Activated CD4-positive, alpha-beta T cell treated with anti-CD3 and anti-CD28 coated beads for 48 hours (primary cell): ENCODE results near the gene SHB.

Experiments
- DNase-seq: peaks from one replicate; pipeline ENCODE4 v3.0.0-alpha.2; 2020

Gene SHB

GRCh38 chr9:37925786-37926736 lies 143.0 kb downstream of the SHB start:
- no peak for DNase-seq

- DNase-seq = no peak
Measured at GRCh38 chr9:37925006-37925405, 144.0 kb downstream of the SHB start.

- DNase-seq = no peak
Measured at GRCh38 chr9:37924538-37924937, 144.5 kb downstream of the SHB start.

DNA sequence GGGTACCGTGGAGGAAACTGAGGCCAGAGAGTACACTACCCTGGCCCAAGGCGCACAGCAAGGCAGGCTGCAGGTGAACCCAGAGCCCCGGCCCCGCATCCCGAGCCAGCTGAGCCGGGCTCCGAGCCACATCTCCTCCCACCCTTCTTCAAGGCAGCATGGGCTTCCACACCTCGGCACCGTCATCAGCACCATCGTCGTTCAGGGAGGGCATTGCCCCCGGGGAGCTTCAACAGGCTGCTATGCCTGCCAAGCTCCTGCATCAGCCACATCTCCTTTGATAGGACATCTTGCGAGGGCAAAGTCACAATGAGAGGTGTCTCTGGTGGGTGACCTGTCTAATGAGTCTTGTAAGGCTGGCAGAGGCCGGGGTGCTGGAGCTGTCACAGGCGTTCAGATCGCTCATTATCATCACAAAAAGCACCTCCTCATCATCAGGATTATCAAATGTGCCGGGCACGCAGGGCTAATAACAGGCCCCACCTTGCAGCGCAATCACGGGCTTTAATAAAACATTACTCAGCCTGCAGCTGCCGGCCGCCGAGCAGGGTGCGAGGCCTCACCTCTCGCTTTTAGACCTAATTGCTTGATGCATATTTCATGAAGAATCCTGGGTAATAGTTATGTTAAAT lies 145.1 kb downstream of the SHB start:
- DNase-seq = no peak

DNA sequence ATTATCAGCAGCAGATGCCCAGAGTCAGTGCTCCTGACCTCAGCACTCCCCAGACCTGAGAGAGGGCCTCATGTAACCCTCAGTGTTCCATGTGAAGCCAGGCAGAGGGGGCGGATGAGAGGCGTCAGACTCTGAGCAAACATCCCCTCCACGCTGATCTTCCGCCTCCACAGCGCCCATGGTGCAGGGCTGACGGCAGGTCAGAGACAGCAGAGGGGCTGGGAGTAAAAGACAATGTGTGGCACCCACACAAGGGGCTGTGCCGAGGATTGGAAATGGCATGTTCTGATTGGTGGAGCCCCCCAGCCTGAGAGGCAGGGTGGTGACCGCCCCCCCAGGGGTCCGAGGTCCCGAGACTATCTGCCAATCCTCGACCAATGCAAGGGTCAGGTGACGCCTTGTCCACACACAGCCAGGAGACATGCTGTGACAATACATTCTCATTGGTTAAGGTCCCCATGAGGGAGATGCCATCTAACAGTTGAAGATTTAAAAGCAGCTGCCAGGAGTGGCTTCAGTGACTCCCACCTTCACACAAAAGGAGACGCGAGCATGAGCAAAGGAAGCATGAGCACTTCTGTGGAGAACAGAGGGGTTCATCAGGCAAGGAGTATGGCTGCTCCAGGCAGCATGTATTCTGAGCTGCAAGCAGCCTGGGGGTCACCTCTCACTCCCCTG lies 145.8 kb downstream of the SHB start:
- DNase-seq = no peak

GRCh38 chr9:37922363-37923117 lies 146.5 kb downstream of the SHB start:
- no peak for DNase-seq

GRCh38 chr9:37921546-37922300 lies 147.3 kb downstream of the SHB start:
- no peak for DNase-seq

DNA sequence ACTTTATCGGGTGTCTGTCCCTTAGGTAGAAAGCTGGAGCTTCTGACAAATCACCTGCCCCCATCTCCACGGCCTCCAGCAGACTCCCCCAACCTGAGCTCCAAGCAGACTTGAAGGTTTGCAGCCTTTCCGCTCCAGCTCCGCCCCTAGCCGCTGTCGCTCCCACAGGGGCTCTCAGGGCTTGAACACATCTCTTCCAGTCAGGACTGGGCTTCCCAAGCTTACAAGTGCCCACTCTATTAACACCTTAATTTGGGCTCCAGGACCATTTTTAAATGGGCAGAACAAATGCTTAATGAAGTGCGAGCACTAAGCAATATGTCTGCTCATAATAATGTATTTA lies 147.9 kb downstream of the SHB start:
- no peak for DNase-seq

DNA sequence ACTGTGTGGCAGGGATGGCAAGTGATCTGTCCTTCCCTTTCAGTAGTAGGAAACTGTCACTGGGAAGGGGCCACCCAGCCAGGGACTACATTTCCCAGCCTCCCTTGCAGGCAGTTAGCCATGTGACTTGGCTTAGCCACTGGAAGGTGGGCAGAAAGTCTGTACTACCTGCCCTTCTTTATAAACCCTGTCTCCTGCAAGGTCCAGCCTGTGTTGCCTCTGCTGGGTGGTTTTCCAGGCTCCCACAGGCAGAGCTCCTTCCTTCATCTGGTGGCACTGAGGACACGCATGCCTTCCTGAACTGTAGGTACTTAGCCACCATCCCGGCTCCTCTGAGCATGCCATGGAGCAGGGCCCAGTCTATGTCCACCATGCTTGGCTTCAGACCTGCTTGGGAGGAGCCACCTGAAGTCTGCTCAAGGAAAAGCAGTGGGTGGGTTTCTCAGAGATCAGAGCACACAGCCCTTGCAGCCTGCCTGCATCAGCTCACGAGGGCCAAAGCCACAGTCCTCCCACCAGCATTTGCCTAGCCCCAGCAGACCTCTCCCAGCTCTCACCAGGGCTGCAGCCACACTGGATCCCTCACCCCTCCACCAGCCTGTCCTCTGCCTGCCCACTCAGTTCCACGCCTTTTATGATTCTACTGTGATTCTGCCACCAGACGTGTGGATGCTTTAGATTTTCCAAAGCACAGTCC lies 148.4 kb downstream of the SHB start:
- peak; percentile 32 for DNase-seq

GRCh38 chr9:37919956-37920335 lies 149.1 kb downstream of the SHB start:
- DNase-seq = no peak

- no peak for DNase-seq
Measured at GRCh38 chr9:37919246-37919955, 149.6 kb downstream of the SHB start.

GRCh38 chr9:37918665-37919170 lies 150.3 kb downstream of the SHB start:
- no peak for DNase-seq

DNA sequence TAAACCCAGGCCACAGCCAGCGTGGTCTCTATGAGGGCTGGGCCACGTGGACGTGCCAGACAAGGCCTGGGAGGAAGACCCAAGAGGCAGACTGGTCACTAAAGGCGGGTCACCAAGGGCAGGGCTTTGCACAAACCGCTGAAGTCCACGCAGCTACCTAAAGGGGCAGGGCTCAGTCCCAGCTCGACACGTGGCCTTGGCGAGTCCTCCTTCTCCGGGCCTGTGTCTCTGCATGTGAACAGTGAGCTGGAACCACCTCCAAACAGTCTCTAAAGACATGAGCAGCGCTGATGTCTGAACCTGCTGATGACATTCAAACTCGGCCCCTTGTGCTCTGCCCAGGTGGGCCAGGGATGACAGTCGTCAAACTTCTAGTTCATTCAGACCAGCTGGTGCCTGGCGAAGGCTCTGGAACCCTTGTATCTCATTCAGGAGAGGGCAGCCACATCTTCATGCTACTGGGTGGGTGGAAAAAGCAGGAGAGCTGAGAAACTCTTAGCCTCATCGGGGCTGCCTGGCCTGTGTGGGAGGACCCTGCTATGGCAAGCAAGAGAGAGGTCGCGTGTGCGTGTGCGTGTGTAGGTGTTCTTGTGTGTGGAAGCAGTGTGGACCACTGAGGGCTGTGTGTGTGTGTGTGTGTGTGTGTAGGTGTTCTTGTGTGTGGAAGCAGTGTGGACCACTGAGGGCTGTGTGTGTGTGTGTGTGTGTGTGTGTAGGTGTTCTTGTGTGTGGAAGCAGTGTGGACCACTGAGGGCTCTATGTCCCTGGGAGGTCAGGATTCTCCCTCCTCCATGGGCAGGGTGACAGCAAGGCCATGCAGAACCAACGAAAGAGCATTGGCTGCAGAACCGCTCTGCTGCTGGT lies 151.0 kb downstream of the SHB start:
- DNase-seq = no peak

GRCh38 chr9:37917313-37917731 lies 151.7 kb downstream of the SHB start:
- no peak for DNase-seq

DNA sequence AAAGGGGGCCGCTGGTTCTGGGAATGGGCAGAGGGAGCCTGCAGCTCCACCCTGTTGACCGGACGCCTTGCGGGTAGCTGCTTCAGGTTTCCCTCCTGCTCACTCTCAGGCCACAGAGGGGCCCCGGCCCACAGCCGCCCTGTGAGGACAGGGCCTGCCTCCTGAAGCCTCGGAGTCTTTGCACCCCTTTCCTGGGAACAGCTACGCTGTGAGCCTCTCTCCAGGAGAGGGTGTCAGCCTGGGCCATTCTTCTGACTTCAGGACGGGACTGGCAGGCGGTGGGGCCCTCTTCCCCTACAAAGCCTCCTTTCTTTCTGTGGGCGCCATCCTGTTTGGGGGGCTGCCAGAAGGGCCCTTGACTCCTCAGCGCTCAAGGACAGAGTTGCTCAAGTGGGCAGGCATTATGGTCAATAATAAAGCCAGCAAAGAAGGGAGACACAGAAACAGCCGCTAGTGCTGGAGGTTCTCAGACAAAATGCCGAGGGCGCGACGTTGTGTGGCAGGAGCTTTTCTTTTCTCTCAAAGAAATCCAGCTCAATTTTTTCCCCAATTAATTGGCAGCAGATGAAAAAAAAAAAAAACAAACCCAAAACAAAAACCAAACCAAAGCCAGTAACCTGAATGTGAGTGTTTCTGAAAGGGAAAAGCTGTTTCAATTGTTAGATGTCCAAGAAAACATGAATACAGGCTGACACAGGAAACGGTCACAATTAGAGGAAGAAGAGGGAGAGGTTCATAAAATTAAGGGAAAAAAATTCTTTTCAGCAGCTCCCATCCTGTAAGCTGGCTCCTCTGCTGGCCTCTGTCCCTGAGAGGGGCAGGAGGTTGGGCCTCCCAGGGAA lies 152.3 kb downstream of the SHB start:
- no peak for DNase-seq

DNA sequence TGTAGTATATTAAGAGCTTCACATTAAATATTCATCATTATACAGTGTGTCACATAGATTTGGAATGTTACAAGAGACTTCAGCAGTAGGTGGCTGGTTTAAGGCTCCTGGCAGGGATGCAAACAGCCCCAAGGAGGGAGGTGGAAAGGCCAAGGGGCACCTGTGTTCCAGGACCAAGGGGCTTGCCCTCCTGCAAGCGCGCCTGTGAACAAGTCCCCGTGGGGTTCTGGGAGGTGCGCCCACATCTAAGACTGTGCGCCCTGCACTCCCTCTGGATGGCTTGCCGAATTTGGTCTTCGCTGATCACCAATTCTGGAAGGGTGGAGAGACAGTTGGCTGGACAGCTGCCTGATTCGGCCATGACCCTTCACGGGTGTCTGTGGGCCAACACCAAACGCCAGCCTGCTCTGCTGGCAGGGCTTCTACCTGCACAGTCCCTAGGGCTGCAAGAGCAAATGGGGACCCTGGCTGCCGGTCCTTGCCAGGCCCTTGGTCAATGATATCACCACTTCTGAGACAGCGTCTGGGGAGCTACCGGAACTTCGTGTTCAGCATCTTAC lies 153.0 kb downstream of the SHB start:
- no peak for DNase-seq

GRCh38 chr9:37914701-37915358 lies 154.2 kb downstream of the SHB start:
- no peak for DNase-seq

GRCh38 chr9:37914154-37914551 lies 154.9 kb downstream of the SHB start:
- DNase-seq = no peak
